Activated CD4-positive, alpha-beta T cell treated with anti-CD3 and anti-CD28 coated beads, Interleukin-2, amount 50 U/mL, for 24 hours (primary cell): ENCODE data around the gene LDHB.
"Not testable (repeated sequence)": the region's sequence is repeated elsewhere in the genome, so short reads cannot be mapped to it uniquely, and the experiment has no call there.

Experiments used
- DNase-seq, 2 donors: peaks; one replicate each; pipeline ENCODE4 v3.0.0-alpha.2; 2020; ENCODE audit warnings: low read depth in 1 of 2, low spot score in 1 of 2

LDHB gene

DNA sequence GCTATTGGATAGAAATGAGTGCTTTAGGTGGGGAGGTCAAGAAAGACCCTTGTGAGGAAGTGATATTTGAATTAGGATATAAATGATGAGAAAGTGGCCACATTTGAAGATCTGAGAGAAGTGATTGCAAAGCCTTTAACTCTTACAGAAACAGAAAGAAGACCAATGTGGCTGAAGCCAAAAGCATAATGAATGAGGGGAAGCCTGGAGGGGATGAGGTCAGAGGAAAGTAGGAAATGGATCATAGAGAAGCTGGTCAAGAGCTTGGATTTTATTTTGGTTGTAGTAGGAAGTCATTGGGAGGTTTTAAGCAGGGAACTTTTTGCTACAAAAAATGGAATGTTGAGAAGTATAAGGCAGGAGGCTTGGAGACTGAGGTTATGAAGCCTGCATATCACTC is 49.4 kb downstream of the LDHB start:
- no peak for DNase-seq

DNA sequence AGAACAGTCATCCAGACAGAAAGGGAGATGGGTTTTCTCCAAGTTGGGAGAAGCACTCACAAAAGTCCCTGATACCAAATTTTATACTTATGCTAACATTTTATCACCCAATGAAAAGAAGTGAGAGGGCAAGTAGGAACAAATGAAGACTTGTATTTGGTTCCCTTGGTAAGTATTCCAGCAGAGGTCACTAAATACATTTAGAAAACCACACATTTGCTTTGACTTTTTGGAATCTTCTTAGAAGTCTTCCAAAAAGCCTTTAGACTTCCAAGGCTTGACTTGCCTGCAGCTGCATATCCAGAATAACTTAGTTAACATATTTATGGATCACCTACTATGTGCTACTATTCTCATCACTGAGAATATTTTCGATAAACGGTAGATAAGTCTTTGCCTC is 49.9 kb downstream of the LDHB start:
- DNase-seq: no peak

GRCh38 chr12:21606175-21606574 is 51.5 kb downstream of the LDHB start:
- no peak for DNase-seq

- DNase-seq: no peak
Observed at GRCh38 chr12:21604245-21605101, 53.2 kb downstream of the LDHB start, which contains the start of gene GYS2. Gene GYS2 (minus strand): TSS chr12:21604847. CDS start chr12:21604592, 255 bp downstream.

- no peak for DNase-seq
Observed at GRCh38 chr12:21602774-21603173, 54.9 kb downstream of the LDHB start.

DNA sequence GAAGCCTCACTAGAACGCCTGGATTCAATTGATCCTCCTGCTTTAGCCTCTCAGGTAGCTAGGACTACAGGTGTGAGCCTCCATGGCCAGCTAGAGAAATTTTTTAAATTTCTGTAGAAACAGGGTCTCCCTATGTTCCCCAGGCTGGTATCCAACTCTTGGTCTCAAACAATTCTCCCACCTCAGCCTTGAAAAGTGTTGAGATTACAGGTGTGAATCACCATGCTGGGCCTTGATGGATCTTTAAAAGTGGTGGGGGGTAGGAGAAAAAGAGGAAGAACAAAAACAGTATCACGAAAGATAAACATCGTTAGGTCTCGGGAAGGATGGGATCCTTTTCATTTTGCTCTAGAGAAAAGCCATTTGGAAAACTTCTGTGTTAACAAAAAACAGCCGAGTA is 57.4 kb downstream of the LDHB start:
- no peak for DNase-seq

DNA sequence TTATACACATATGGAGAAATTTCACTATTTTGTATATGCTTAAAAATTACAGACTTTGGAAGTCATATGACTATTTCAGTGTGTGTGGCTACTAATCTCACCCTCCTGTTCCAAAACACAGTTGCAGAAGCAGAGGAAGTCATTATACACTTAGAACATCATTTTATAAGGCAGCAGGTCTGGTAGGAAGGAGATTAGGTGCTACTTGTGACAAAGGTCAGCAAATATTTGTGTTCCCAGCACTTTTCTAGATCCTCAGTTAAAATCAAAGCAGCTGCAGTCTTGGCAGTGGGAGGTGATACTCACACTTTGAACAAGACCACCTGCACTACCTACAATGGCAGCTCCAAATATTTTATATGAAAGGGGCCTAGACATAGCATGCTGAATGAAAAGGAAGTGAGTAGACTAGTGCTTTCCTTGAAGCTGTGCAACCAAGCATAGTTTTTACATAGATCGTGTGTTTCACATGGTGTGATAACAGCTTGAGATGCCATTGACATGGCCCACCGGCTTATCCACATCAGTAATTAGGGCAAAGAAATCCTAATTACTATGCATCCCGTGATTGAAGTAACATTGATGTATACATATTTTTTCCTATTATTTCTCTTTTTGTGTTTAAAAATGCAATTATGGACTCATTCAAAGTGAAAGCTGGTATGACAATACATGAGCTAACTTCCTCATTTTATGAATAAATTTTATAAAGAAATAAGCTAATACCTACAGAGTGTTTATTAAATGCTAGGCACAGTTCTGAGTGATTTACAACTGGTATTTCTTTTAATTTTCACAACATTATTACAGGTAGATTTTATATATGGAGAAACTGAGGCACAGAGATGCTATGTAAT is 58.3 kb downstream of the LDHB start:
- DNase-seq: no peak

- no peak for DNase-seq
Observed at GRCh38 chr12:21598651-21599050, 59.0 kb downstream of the LDHB start.

DNA sequence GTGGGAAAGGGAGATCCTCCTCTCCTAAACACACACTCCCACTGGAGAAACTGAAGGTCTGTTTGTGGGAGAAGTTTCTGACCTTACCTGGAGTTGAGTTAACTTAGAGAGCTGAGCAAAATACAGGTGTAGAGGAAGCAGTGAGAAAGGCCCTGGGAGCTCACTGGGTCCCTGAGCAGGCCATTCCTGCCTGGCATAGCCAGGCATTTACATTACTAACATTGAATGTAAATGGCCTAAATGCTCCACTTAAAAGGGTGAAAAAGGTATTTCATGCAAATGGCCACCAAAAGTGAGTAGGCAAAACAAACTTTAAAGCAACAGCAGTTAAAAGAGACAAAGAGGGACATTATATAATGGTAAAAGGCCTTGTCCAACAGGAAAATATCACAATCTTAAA is 62.3 kb downstream of the LDHB start:
- DNase-seq: not testable (repeated sequence)

DNA sequence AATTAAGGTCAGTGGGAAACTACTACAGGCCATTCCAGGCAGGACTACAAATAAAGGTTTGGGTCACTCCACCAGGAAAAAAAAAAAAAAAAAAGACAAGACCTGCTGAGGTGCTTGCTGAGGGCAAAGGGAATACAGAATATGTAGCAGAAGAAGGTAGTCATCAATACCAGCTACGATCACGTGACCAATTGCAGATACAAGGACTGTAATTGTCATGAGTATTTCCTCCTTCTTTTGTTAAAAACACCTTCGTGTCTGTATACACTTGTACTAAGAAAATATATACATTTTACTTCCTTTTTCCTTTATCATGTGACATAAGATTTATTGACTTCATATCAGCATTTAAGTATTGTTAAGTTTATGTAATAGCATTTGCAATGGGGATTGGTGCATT is 72.2 kb downstream of the LDHB start:
- DNase-seq: no peak
